ENCODE data around the gene SYNM. TPM values are rescaled to one million over a fixed set of nuclear protein-coding genes. Genes with fewer than 3 reads are reported as not detected.

The SYNM gene
- total RNA-seq, 1 donor from 2014 or later: 378 TPM

DNA sequence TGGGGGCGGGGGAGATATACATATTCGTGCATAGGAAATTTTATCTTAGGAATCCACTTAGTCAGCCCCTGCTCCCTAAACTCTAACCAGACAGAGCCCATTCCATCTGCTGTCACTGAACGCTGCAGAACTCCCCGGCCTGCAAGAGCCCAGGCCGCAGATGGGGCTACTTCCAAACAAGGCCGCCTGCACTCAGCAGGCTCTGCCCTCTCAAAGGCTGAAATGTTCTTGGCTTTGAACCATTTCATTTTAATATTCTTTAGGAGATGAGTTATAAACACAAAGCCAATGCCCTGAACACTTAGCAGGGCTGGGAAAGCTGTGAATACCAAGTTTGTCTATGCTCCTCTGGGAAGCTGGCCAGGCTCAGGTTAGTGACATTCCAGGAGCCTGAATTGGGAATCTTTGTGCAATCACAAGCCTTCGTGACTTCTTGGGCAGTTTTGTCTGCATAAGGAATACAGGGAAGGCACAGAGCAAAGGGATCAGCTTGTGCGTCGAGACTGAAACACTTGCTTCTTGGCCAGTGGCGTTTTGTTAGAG lies 65.0 kb downstream of the SYNM start:
- Histone ChIP-seq H3K27me3 (ENCODE audit: low read depth) (no peaks in the 10 kb centered on the region), H3K36me3 (peaks cover 35% of the 10 kb centered on the region), H3K27ac (replicated peaks) (peak overlapping the region; percentile 91), H3K4me3 (no peak overlapping the region), H3K9me3 (replicated peaks) (no peaks in the 10 kb centered on the region), H3K4me1 (peaks cover 54% of the 10 kb centered on the region)
- DNase-seq: no peak
- TF ChIP-seq, protein P1, sequence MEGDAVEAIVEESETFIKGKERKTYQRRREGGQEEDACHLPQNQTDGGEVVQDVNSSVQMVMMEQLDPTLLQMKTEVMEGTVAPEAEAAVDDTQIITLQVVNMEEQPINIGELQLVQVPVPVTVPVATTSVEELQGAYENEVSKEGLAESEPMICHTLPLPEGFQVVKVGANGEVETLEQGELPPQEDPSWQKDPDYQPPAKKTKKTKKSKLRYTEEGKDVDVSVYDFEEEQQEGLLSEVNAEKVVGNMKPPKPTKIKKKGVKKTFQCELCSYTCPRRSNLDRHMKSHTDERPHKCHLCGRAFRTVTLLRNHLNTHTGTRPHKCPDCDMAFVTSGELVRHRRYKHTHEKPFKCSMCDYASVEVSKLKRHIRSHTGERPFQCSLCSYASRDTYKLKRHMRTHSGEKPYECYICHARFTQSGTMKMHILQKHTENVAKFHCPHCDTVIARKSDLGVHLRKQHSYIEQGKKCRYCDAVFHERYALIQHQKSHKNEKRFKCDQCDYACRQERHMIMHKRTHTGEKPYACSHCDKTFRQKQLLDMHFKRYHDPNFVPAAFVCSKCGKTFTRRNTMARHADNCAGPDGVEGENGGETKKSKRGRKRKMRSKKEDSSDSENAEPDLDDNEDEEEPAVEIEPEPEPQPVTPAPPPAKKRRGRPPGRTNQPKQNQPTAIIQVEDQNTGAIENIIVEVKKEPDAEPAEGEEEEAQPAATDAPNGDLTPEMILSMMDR (IDR thresholded peaks at IDR 0.05; ENCODE audit: borderline replicate concordance): no peak
- intact Hi-C loops (cut with micrococcal nuclease): loop anchor here (5.0 kb wide), 1 partner anchor 42 kb away; no protein-coding TSS in a partner anchor

GRCh38 chr15:99170476-99171065 lies 65.7 kb downstream of the SYNM start:
- H3K4me3 ChIP-seq: no peak overlapping the region
- H3K27me3 ChIP-seq (ENCODE audit: low read depth): no peaks in the 10 kb centered on the region
- H3K27ac ChIP-seq (replicated peaks): peak overlapping the region; percentile 91
- no peaks in the 10 kb centered on the region for H3K9me3 ChIP-seq (replicated peaks)
- intact Hi-C loops (cut with micrococcal nuclease): loop anchor here (5.0 kb wide), 1 partner anchor 42 kb away; no protein-coding TSS in a partner anchor
- TF ChIP-seq, protein P1 (IDR thresholded peaks at IDR 0.05; ENCODE audit: borderline replicate concordance): peak; percentile 51
- DNase-seq: no peak
- H3K36me3 ChIP-seq: peaks cover 35% of the 10 kb centered on the region
- peaks cover 61% of the 10 kb centered on the region for H3K4me1 ChIP-seq

- Histone ChIP-seq H3K36me3 (peaks cover 33% of the 10 kb centered on the region), H3K27me3 (ENCODE audit: low read depth) (no peaks in the 10 kb centered on the region), H3K27ac (replicated peaks) (peak overlapping the region; percentile 91), H3K4me3 (no peak overlapping the region), H3K9me3 (replicated peaks) (no peaks in the 10 kb centered on the region), H3K4me1 (peaks cover 75% of the 10 kb centered on the region)
- intact Hi-C loops (cut with micrococcal nuclease): loop anchor here (5.0 kb wide), 1 partner anchor 40 kb away; no protein-coding TSS in a partner anchor
- DNase-seq: no peak
- TF ChIP-seq, protein P1 (IDR thresholded peaks at IDR 0.05; ENCODE audit: borderline replicate concordance): no peak
Observed at GRCh38 chr15:99172171-99172570, 67.3 kb downstream of the SYNM start.

DNA sequence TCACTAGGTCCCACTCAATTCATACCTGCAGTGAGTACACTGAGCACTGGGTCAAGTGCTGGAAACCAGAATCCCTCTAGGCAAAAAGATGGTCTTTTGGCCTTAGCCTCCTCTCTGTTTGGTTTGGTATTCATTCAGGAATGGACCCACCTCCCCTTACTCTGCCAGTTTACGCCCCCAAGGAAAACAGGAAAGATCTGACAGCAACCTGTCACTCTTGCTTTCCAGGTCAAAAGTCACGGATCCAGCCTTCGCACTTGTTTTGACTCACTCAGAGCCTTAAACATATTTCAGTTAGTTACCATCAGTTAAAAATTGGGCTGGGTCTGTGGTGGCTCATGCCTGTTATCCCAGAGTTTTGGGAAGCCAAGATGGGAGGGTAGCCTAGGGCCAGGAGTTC lies 68.1 kb downstream of the SYNM start:
- DNase-seq: no peak
- no peaks in the 10 kb centered on the region for H3K9me3 ChIP-seq (replicated peaks)
- TF ChIP-seq, protein P1 (IDR thresholded peaks at IDR 0.05; ENCODE audit: borderline replicate concordance): no peak
- H3K27me3 ChIP-seq (ENCODE audit: low read depth): no peaks in the 10 kb centered on the region
- intact Hi-C loops (cut with micrococcal nuclease): loop anchor here (5.0 kb wide), 1 partner anchor 39 kb away; no protein-coding TSS in a partner anchor
- peaks cover 76% of the 10 kb centered on the region for H3K4me1 ChIP-seq
- peak overlapping the region; percentile 91 for H3K27ac ChIP-seq (replicated peaks)
- H3K36me3 ChIP-seq: peaks cover 27% of the 10 kb centered on the region
- H3K4me3 ChIP-seq: no peak overlapping the region

DNA sequence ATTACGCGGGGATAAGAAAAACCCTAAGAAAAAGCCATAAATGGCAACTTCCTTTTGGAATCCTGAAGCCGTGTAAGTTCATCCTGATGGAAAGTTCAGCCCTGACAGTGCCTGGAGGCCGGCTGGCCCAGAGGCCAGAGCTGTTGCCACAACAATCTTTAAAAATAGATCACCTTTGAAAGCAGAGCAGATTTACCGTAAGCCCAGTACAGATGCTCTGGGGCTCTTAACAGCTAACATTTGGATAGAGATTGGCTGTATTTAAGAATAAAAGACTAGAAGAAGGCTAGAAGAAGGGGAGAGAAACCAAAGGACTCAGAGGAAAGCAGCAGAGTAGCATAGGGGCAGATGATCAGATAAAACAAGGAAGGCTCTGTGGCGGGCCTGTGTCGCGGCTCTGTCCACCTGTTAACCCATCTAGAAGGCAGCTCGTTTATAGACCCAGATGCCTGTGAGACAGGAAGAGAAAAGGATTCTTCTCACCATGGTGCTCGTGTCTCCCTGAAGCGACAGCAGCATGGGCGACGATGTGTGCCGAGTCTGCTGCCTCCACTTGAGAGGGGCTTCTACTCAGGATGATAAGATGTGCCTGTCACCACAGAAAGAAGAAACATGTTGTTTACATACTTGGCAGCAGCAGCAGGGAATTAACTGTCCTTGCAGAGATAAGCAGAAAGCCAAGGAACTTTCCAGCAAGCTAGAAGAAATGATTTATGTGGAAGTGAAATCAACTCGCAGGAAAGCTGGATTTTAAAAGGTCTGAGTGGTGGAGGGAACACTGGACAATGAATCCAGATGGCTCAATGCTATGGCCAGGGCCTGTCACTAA lies 69.9 kb downstream of the SYNM start:
- TF ChIP-seq, protein P1 (IDR thresholded peaks at IDR 0.05; ENCODE audit: borderline replicate concordance): no peak
- H3K9me3 ChIP-seq (replicated peaks): no peaks in the 10 kb centered on the region
- peaks cover 24% of the 10 kb centered on the region for H3K36me3 ChIP-seq
- peak overlapping the region; percentile 91 for H3K27ac ChIP-seq (replicated peaks)
- intact Hi-C loops (cut with micrococcal nuclease): loop anchor here (5.0 kb wide), 1 partner anchor 38 kb away; no protein-coding TSS in a partner anchor
- peak overlapping the region; percentile 22 for H3K4me3 ChIP-seq
- no peaks in the 10 kb centered on the region for H3K27me3 ChIP-seq (ENCODE audit: low read depth)
- peaks cover 66% of the 10 kb centered on the region for H3K4me1 ChIP-seq
- DNase-seq: peak; percentile 37
